Kidney capillary endothelial cell (primary cell): ENCODE results near the gene ADGRA3.

Experiments used
- DNase-seq: peaks from one replicate; pipeline ENCODE4 v3.0.0-alpha.2; 2018; ENCODE audit warnings: low spot score

ADGRA3 gene

GRCh38 chr4:22512306-22512705, 3.6 kb downstream of the ADGRA3 start:
- no peak for DNase-seq

GRCh38 chr4:22510750-22511149, 5.1 kb downstream of the ADGRA3 start:
- DNase-seq, result no peak

- no peak for DNase-seq
Observed at GRCh38 chr4:22508376-22508775, 7.5 kb downstream of the ADGRA3 start.

- DNase-seq, result no peak
Observed at GRCh38 chr4:22504922-22505321, 10.9 kb downstream of the ADGRA3 start.

GRCh38 chr4:22504447-22504846, 11.4 kb downstream of the ADGRA3 start:
- no peak for DNase-seq

GRCh38 chr4:22502895-22503814, 12.7 kb downstream of the ADGRA3 start:
- DNase-seq, result no peak

- no peak for DNase-seq
Observed at GRCh38 chr4:22501715-22502095, 14.2 kb downstream of the ADGRA3 start.

GRCh38 chr4:22500831-22501714, 14.8 kb downstream of the ADGRA3 start:
- no peak for DNase-seq

GRCh38 chr4:22500128-22500611, 15.7 kb downstream of the ADGRA3 start:
- no peak for DNase-seq

GRCh38 chr4:22498866-22499265, 17.0 kb downstream of the ADGRA3 start:
- no peak for DNase-seq

- DNase-seq, result no peak
Observed at GRCh38 chr4:22496165-22496813, 19.6 kb downstream of the ADGRA3 start.

GRCh38 chr4:22493523-22493922, 22.3 kb downstream of the ADGRA3 start:
- DNase-seq, result no peak

- DNase-seq, result no peak
Observed at GRCh38 chr4:22492987-22493386, 22.9 kb downstream of the ADGRA3 start.

- no peak for DNase-seq
Observed at GRCh38 chr4:22491939-22492338, 23.9 kb downstream of the ADGRA3 start.

- no peak for DNase-seq
Observed at GRCh38 chr4:22490718-22491315, 25.0 kb downstream of the ADGRA3 start.

- DNase-seq, result no peak
Observed at GRCh38 chr4:22488106-22488505, 27.8 kb downstream of the ADGRA3 start.

- no peak for DNase-seq
Observed at GRCh38 chr4:22487328-22487727, 28.5 kb downstream of the ADGRA3 start.

GRCh38 chr4:22486276-22486675, 29.6 kb downstream of the ADGRA3 start:
- DNase-seq, result no peak

- no peak for DNase-seq
Observed at GRCh38 chr4:22485737-22486136, 30.1 kb downstream of the ADGRA3 start.

GRCh38 chr4:22483551-22483981, 32.3 kb downstream of the ADGRA3 start:
- no peak for DNase-seq

GRCh38 chr4:22482250-22483127, 33.4 kb downstream of the ADGRA3 start:
- no peak for DNase-seq
